OCI-LY7 (cell line): ENCODE data around the gene ANKH.

Experiments used
- CTCF ChIP-seq: fragments of 200-600 bp; sonication (generic); conservative IDR thresholded peaks from 2 replicates; pipeline ENCODE4 v1.5.1; 2014; ENCODE audit warnings: mild to moderate bottlenecking, antibody characterized with exemption, low read length, moderate library complexity, mixed read lengths
- EZH2phosphoT487 ChIP-seq: fragments of 200-600 bp; sonication (generic); IDR thresholded peaks from 2 replicates; pipeline ENCODE4 v1.6.1; 2018; ENCODE audit warnings: low read depth, borderline replicate concordance, mild to moderate bottlenecking, mixed run types, antibody characterized with exemption, low read length, moderate library complexity, mixed read lengths

- TF ChIP-seq CTCF (no peak), EZH2phosphoT487 (no peak)
Measured at GRCh38 chr5:14834584-14835550, 36.7 kb downstream of the ANKH start.
